NCI-H2029 treated with DMSO at 0.1 percent for 48 hours (cell line): ENCODE results near the gene CASP8.
"Not testable (repeated sequence)": the region's sequence is repeated elsewhere in the genome, so short reads cannot be mapped to it uniquely, and the experiment has no call there.

Source experiments
- DNase-seq: peaks from one replicate; lab custom pipeline; 2025; lab: John Stamatoyannopoulos, UW

Gene CASP8

DNA sequence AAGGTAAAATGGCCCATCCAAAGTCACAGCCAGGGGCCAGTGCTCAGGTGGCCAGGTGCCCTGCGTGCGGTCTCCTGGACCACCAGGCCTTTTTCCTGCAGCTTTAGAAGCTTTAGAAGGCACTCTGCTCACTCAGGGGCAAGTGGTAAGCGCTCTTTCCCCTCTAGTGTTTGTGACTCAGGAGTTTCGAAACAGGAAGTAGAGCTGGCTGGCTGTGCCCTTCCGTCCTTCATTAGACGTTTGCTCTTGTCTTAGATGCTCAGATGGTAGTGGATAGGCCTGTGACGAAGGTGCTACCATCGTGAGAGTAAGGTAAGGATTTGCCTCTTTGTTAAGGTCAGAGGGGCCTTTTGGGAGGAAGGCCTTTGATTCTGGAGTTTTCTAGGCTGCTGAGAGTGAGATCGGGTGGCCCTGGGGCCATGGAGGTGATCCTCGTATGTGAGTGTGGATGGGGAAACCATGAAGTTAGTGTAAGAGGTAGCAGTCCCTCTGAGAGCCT lies at the start of gene CASP8:
Gene CASP8 (plus strand): TSS at position 235 of the 499 bp plus-strand sequence. CDS start 5,951 bp downstream, outside the sequence.
- no peak for DNase-seq

GRCh38 chr2:201215963-201216362 lies 44.4 kb upstream of the CASP8 start:
- DNase-seq, result no peak

DNA sequence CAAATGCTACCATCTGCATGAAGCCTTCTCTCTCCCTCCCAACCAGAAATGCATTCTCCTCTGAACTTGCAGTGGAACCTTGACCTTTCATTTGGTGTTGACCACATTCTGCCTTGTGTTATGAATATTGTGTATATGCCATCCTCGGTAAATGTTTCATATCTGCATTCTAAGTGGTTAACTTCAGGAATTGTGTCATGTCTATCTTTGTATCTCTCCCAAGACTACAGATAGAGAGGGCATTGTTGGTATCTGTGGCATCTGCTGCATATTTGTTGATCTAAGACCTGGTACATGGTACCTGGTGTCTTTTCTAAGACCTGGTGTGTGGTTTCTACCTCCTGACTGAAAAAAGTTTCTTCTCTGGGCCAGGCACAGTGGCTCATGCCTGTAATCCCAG lies 43.4 kb upstream of the CASP8 start:
- DNase-seq, result no peak

DNA sequence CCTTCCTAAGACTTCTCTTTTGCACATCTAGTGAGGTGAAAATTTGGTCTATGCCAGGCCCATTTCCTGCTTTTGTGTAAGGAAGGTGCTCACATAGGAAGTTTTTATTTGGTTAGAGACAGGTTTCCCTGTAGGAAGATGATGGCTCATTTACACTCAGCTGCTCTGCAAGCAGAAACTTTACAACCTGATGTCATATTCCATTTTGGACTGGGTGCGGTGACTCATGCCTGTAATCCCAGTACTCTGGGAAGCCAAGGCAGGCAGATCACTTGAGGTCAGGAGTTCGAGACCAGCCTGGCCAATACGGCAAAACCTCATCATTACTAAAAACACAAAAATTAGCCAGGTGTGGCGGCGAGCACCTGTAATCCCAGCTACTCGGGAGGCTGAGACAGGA lies 41.6 kb upstream of the CASP8 start:
- DNase-seq, result no peak

DNA sequence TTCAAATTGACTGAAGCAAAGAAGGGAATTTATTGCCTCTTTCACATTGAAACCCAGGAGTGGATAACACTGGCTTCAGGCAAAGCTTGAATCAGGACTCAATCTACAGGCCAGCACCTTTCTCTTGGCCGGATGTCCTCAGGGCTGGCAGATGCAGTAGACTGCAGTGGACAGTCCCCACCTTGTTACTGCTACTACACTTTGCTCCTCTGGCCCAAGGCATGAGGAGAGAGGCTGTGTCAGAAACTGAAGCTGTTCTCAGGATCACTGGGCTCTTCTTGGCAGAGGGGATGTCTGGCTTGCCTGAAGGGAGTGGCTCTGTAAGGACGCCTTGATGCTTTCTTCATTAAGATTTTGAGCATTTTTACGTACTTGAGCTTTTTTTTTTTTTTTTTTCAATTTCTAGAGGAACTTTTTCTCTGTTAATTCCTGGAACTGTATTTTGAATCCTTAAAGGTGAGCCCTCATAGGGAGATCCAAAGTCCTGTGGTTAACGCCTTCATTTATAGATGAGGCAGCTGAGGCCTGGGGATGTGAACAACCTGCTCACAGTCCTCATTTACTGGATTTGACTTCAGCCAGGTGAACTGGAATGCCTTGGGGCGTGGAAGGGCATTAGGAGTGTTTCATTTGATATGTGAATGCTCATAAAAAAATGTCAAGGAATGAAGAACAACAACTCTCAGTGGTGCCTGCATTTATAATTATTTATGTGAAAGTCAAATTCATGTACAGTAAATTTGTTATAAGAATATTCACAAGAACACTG lies 40.8 kb upstream of the CASP8 start:
- no peak for DNase-seq

GRCh38 chr2:201220102-201220570 lies 40.2 kb upstream of the CASP8 start:
- peak; percentile 20 for DNase-seq

DNA sequence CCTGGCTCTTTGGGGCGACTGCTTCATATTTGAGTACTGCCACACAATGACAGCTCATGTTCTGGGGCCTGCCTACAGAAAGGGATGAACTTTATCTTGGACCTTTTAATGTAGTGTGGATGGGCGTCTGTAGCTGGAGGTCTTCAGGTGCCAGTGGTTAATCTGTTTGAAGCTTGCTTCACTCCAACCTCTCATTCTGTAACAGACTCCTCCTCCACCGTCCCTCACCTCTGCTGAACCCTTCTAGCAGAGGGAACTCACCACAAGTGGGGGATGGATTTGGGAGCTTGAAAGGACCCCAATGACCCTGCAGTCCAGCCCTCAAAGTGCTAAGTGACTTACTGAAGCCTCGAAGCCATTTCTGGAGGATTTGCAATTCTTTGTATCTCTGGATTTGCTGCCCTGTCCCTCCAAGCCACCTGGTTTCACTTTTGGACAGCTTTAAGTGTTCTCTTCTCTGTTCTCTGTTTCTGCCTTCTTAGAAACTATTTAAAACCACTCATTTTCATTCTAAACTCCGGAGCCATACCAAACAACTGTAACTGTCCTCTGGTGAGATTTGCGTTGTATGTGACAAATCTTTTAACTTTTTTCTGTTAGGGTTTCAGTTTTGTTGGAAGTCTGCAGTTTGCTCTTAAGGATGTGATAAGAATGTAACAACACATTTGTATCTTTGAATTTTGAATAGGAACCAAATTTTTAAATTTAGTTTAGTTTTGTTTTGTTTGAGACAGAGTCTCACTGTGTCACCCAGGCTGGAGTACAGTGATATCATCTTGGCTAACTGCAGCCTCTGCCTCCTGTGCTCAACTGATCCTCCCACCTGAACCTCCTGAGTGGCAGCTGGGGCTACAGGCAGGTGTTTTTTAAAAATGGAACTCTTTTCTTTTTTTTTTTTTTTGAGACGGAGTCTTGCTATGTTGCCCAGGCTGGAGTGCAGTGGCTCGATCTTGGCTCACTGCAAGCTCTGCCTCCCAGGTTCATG lies 37.0 kb upstream of the CASP8 start:
- no peak for DNase-seq

GRCh38 chr2:201228271-201228911 lies 31.9 kb upstream of the CASP8 start:
- no peak for DNase-seq

- no peak for DNase-seq
Measured at GRCh38 chr2:201228912-201229290, 31.4 kb upstream of the CASP8 start.

GRCh38 chr2:201231781-201232466 lies 28.4 kb upstream of the CASP8 start:
- DNase-seq, result peak; percentile 95

DNA sequence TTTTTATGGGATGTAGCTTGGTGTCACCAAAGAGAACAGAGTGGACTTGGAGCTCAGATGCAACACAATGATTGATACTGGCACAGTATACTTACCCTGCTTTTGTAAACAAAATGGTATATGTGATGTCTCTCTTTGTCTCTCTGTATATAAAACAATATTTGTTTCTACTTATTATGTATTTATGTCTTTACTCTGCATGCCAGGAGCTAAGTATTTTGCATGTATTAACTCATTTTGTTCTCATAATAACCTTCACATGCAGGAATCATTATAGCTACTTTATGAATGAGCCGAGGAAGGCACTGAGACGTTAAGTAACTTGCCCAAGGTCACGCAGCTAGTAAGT lies 27.9 kb upstream of the CASP8 start:
- DNase-seq, result no peak

DNA sequence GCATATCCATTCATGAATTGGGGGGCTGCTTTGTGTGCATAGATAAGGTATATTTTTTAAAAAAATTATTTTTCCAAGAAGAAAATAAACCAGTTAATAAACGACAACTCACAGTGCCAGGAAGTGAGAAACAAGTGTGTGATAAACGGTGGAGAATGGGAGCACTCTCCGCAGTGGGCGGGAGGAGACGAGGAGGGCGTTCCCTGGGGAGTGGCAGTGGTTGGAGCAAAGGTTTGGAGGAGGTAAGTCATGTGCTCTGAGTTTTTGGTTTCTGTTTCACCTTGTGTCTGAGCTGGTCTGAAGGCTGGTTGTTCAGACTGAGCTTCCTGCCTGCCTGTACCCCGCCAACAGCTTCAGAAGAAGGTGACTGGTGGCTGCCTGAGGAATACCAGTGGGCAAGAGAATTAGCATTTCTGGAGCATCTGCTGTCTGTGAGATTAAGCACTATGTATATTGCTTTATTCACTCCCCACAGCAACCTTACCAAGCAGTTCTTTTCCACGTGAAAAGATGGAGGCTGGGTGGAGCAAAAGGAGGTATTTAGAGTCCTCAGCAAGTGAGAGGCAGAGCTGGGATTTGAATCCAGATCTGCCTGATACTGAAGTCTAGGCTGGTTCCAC lies 27.0 kb upstream of the CASP8 start:
- peak; percentile 96 for DNase-seq

DNA sequence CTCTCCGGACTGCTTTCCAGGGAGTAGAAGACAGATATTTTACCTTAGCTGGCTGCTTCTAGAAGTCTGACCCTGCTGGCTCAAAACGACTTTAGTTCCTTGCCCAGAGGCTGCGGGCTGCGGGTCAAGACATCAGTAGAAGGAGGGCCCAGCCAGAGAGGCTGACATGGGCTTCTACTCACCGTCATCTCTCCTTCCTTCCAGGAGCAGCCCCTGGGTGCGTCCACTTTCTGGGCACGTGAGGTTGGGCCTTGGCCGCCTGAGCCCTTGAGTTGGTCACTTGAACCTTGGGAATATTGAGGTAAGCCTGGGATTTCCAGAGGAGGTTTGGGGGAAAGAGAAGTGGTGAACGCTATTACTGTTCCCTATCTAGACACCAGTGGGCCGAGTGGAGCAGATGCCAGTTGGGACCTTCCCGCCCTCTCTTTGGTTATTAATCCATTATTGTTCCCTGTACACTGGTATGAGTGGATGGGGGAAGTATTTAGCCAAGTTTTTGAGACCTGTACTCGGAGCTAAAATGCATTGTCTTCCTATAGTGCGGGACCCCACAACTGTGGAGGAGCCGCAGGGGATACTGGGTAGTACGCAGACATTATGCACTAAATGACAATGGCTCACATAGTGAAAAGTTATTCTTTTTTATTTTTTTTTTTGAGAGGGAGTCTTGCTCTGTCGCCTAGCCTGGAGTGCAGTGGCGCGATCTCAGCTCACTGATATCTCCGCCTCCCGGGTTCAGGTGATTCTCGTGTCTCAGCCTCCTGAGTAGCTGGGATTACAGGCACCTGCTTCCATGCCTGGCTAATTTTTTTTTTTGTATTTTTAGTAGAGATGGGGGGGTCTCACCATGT lies 26.3 kb upstream of the CASP8 start:
- no peak for DNase-seq

- DNase-seq, result no peak
Measured at GRCh38 chr2:201234663-201235135, 25.6 kb upstream of the CASP8 start.

DNA sequence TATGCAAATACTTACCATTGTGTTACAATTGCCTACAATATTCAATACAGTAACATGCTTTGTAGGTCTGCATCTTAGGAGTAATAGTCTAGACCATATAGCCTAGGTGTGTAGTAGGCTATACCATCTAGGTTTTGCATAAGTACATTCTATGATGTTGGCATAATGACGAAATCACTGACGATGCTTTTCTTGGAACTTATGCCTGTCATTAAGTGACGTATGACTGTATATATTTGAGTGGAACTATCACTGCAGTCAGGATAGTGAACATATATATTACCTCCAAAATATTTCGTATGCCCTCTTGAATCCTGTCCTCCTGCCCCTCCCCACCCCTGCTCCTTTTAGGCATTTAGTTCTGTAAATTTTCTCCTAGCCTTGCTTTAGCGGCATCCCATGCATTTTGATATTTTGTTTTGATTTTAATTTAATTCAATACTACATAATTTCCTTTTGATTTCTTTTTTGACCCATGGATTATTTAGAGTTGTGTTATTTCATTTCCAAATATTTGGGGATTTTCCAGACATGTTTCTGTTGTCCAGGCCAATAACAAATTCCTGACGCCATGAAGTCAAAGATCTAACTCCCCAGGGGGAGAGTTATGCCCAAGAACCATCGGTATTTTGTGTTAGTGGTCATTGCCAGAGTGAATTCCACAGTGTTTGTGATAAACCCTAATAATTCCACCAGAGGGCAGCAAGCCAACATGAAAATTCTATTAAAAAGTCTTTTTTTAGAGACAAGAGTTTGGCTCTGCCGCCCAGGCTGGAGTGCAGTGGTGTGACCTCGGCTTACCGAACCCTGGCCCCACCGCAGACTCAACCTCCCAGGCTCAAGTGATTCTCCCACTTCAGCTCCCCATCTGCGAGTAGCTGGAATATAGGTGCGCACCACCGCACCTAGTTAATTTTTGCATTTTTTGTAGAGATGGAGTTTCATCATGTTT lies 24.2 kb upstream of the CASP8 start:
- no peak for DNase-seq

- DNase-seq, result no peak
Measured at GRCh38 chr2:201237486-201238123, 22.7 kb upstream of the CASP8 start.

- DNase-seq, result not testable (repeated sequence)
Measured at GRCh38 chr2:201239167-201239935, 21.0 kb upstream of the CASP8 start.
